Frontal cortex (tissue), 4 donors: ENCODE results near the gene CHTF8. TPM values are rescaled to one million over a fixed set of nuclear protein-coding genes. Genes with fewer than 3 reads are reported as not detected.

Experiments
- DNase-seq, 2 donors: peaks; one replicate each; pipeline ENCODE4 v3.0.0; 2012; ENCODE audit warnings: low spot score in 2 of 2
- FAIRE-seq: peaks from 2 replicates; lab custom pipeline; 2012; peaks lifted over from hg19 to GRCh38; lab: Jason Lieb, UNC
- small RNA-seq: library from RNA; depleted of rRNA; stranded (forward); fragments of <200 nt; gene quantifications from one replicate; pipeline ENCODE3, GENCODE V24; 2014
- total RNA-seq: library from RNA; depleted of rRNA; stranded (reverse); fragments of >200 nt; gene quantifications from one replicate; pipeline ENCODE4 v1.2.3, GENCODE V29; 2014
- donor health status: control.
- donor health status: control.
- donor health status: control.

CHTF8 gene
- total RNA-seq, 1 donor from 2014 or later, result 26.5 TPM

DNA sequence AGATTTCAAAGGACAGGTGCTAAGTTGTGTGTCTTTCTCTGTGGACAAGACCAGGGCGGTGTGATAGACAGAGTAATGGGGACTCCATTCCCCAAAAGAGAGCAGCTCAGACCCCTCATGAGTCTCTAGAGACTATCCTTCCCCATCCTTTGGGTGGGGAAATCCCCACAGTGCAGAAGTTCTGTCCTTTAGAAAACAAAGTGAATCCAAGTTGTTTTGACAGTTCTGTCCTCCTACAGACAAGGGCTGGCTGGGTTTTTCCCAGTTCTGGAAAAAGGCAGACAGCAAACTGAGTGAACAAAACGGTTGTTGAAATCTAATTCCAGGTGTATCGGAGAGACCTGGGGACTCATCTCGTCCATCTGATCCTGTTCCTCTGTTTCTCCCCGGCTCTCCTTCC is 37.9 kb downstream of the CHTF8 start:
- FAIRE-seq, result no peak
- no peak for DNase-seq

DNA sequence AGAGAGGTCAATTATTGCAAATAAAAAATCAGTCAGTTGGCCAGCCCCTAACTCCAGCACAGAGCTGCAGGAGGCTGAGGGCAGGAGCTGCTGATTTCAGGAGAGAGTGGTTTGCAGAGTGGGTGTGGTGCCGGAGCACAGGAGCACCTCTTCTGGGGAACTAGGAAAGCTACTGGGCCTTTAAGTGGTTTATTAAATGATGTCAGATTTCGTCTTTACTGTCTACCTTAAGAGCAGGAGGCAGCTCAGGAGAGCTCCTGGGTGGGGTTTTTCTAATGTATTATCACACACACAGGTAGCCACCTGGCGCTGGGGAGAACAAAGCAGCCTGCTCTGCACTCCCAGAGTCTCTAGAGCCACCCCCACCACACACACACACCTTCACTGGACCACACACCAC is 38.4 kb downstream of the CHTF8 start:
- FAIRE-seq (no peak), DNase-seq (no peak)

DNA sequence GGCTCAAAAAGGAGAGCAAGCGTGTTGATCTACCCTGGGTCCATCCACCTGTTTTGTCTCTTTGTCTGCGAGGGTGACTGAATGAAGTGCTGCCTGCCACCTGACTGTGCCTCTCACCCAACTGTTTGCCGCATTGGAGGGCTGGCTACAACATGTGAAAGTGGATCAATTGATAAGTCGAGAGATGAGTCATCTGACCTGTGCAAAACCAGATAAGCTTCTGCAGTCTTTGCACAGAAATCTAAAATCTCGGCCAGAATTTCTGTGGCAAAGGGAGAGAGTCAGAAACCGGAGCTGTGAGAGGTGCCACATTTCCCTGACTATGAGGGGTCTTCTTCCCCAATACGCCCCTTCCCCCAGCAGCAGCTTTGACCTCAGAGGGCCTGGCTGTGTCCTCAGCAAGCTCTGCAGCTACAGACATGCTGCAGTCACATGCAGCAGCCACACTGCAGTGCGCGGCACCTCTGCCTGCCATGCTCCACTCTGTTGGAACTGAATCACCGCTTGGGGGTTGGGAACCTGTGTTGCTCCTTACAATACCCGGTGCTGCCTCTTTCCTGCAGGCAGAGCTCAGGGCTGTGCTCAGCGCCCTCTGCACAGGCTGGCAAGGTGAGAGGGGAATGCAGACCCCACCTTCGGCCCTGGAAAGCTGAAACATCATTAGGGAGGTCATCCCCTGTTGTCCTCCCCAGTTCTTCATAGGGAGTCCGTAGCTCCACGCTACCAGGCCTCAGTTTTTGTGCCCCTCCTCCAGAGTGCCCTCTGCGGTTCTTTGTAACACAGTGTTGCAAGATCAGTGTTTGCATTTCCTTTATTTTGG is 43.1 kb downstream of the CHTF8 start:
- FAIRE-seq, result no peak
- no peak for DNase-seq

DNA sequence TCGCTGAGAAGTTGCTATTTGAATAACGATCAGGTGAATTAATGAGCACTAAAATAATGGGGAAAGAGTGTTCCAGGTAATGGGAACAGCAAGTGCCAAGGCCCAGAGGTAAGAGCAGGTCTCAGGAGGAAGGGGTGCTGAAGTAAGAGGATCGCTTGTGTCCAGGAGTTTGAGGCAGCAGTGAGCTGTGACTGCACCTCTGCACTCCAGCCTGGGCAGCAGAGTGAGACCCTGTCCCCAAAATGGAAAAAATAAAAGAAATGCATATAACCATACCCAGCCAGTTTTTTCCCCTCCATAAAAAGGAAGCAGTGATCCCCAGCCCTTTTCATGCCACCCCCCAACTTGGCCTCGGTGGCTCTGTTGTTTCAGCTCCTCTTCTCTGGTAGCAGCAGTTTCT is 43.7 kb downstream of the CHTF8 start:
- FAIRE-seq, result no peak
- DNase-seq, result no peak

DNA sequence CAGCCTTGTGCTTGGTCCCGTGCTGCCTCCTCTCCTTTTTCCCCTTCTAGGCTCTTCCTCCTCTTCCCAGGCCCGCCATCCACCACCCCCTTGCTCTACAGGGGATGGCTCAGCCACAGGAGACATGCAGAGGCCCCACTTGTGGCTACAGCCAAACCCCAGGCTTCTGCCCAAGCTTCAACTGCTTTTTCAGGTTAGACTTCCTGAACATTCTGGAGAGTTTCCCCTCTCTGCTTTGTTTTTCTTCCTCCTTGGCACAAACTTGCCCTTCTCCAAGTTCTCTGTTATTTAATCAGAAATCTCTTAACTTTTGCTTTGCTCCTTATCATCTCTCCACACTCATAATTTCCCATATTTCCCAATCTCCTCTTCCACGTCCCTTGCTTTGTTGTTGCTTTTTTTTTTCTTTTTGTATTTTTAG is 45.2 kb downstream of the CHTF8 start:
- FAIRE-seq, result no peak
- DNase-seq, result no peak

DNA sequence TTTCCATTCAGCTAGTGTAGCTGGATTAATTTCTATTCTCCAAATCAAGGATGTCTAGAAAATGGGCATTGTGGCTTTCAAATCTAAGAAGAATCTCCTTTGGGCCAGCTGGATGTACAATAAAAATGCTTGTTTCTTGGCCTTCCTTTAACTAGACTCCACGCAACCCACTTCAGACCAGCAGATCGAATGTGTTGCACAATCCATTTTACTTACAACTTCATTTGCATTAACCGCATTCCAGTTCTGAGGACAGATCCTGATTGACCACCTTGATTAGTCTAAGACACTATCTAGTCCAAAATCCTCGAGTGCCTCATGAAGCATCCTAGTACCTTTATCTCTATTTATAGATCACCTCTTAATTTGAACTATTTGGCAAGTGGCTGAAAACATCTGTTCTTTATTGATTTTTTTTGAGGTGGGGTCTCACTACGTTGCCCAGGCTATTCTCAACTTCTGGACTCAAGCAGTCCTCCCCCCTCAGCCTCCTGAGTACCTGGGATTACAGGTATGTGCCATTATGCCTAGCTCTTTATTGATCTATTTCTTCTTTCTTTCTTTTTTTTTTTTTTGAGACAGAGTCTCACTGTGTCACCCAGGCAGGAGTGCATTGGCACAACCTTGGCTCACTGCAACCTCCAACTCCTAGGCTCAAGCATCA is 47.2 kb downstream of the CHTF8 start:
- DNase-seq (no peak), FAIRE-seq (no peak)

DNA sequence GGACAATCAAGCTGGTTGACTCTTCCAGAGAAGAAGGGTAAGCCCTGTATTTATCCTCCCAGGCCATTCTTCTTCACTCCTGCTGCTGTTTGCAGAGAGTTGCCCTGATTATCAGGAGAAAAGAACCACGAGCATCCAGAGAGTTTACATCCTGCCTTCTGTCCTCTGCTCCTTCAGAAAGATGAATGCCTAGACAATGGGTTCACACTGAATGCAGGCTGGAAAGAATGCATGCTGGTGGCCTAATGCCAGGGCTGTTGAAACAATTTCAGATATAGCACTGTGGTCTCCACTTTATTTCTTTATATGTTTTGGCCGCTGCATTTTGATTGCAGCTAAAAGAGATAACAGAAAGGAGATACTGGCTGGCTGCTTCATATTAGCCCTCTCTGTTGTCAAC is 48.1 kb downstream of the CHTF8 start:
- no peak for FAIRE-seq
- no peak for DNase-seq

DNA sequence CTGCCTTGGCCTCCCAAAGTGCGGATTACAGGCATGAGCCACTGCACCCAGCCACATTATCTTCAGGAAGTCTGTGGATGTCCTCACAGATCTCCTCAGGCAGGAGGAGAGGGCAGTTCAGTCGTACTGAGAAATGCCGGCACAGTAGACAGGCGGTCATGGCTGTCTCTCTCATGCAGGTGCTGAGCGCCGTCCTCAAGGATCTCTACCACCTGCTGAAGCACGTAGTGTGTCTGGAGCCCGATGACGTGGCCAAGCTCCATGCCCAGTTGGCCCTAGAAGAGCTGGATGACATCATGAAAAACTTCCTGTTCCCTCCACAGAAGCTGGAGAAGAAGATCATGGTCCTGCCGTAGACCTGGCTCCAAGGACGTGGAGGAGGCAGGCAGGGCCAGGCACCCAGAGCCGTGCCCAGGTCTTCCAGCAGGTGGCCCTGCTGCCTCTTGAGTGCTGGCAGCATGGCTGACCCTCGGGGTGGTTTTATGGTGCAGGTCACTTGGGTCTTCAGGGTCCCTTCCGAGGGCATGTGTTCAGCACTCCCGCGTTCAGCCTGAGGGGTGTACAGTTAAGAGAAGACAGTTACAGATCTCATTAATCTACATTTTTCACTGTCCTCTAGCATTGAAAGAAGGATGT is 49.0 kb downstream of the CHTF8 start:
- no peak for DNase-seq

DNA sequence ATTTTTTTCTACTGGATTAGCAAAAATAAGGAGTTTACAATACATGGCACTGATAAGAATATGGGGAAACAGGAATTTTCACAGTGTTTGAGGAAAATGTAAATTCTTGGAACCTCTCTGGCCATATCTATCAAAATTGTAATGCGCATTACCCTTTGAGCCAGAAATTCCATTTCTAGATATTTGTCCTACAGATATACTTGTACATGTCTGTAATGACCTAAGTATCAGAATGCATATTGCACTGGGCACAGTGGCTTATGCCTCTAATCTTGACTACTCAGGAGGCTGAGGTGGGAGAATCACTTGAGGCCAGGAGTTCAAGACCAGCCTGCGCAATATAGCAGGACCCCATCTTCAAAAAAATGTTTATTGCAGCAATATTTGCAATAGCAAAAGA is 52.7 kb downstream of the CHTF8 start:
- DNase-seq (no peak), FAIRE-seq (no peak)

More for the DNA sequence above, 49.0 kb downstream of the CHTF8 start:
- FAIRE-seq, result no peak

DNA sequence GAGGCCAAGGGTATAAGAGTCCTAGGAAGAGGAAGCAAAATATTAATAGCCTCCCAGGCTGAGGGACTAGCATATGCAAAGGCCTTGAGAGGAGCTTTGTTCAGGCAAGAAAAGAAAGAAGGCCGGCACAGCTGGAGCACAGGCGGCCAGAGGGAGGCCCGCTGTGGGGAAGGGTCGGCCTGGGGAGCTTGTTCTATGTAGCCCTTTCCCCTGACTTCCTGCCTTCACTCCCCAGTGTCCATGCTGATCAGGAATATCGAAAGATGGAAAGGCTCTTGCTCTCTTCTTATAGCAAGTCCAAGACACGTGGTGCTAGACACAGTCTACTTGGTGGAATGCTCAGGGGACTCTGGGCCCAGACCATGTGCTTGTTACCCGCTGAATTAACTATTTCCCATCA is 54.3 kb downstream of the CHTF8 start:
- FAIRE-seq (no peak), DNase-seq (no peak)

DNA sequence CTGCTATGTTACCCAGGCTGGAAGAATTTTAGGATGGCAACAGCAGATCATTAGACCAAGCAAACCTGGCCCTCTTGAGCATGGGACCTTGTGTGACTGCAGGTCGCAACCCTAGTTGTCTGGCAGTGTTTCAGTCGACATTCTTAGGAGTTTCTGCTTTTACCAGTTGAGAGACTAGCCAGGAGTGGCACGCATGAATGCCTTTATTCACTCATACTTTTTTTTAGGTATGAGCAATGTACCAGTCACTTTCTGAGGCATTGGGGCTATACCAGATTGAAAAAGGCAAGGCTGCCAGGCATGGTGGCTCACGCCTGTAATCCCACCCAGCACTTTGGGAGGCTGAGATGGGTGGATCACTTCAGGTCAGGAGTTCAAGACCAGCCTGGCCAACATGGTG is 55.1 kb downstream of the CHTF8 start:
- no peak for DNase-seq
- no peak for FAIRE-seq

DNA sequence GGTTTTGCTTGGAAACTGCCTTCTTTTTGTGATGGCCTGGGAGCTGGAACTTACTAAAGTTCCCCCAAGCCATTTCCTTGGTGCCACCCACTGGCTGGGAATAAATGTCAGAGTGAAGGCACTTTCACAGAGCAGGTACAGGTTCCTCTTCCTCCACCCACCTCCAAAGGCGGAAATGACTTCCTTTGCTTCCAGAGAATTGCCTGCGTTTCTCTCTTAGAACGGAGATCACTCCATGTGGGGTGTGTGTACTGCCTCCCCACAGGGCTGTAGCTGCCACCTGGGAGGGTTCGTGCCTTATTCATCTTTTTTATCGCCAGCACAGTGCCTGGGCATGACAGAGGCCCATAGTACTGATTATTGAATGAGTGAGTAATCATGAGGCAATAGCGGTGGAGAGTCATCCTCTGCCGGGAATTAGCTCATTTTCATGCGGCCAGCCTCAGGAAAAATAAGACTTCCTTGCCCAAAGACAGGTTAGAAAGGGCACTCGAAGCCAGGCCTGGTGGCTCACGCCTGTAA is 59.1 kb downstream of the CHTF8 start:
- FAIRE-seq, result no peak
- no peak for DNase-seq

DNA sequence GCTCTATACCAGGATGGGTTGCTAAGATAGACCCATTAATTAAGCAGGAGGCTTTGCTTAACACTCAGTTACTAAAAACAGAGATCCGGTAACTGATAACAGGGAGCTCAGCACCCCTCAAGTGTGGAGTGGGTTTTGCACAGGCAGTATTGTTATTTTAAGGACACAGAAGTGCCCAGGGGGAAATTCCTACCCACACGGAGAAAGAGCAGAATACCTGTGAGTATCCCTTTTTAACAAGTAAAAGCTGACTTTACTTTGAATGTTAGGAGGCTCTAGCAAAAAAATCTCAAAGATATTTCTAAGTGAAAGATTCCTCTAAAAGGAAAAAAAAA is 59.8 kb downstream of the CHTF8 start:
- FAIRE-seq (no peak), DNase-seq (no peak)

DNA sequence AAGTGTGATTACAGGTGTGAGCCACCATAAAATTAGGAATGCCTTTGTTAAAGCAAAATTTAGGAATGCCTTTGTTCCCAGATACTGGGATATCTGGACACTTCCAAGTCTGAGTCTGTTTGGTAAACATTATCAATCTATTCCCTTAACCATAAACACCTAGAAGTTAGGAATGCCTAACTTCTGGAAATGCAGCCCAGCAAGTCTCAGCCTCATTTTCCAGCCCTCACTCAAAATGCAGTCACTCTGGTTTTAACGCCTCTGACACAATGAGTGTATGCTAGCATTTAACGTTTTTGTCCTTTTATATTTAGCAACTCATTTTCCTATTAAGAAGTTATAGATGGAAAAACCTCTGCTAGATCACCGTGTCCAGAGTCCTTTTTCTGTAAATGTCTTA is 61.4 kb downstream of the CHTF8 start:
- no peak for DNase-seq
- FAIRE-seq, result no peak

DNA sequence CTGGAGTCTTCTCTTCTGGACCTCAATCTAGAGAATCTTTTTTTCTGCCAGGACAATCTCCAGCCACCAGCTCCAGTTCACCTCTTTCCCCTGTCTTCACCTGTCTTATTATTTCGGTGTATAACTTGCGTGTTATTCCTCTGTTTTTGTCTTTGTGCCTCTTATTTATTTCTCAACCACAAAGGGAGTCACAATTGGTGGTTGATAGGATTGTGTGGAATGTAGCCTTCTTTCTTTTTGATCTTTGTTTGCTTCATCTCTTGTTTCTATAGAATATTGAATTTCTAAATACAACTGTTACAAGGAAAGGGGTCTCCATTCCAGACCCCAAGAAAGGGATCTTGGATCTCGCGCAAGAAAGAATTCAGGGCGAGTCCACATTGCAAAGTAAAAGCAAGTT is 62.9 kb downstream of the CHTF8 start:
- DNase-seq, result no peak
- no peak for FAIRE-seq

Small RNAs within 50 kb of the gene (small RNA-seq; reads per million reads assigned to genes)
- not detected for gene RNU6-22P

Other genes starting within 250 kb of the CHTF8 start
- gene HAS3, start 26.9 kb downstream of the CHTF8 start, total RNA-seq, result 4.9 TPM
- 39.1 TPM for gene UTP4, start 61 bp upstream of the CHTF8 start, total RNA-seq
- gene SNTB2, start 54.6 kb upstream of the CHTF8 start, total RNA-seq, result 12.2 TPM
- gene VPS4A, start 178.8 kb upstream of the CHTF8 start, total RNA-seq, result 40.8 TPM
- gene PDF, start 198.0 kb upstream of the CHTF8 start, total RNA-seq, result 6.1 TPM
- 41.6 TPM for gene COG8, start 207.0 kb upstream of the CHTF8 start, total RNA-seq
- gene NIP7, start 207.2 kb upstream of the CHTF8 start, total RNA-seq, result 13.0 TPM
- not detected for gene TMED6, start 219.2 kb upstream of the CHTF8 start, total RNA-seq